NCI-H2029 treated with DMSO at 0.1 percent for 48 hours (cell line): Measurements from ENCODE around the gene CKAP5.
A peak's percentile ranks its signal among the peaks of the same experiment; 100 is the strongest.
"Not testable (repeated sequence)": the region's sequence is repeated elsewhere in the genome, so short reads cannot be mapped to it uniquely, and the experiment has no call there.

Source experiments
- DNase-seq: peaks from one replicate; lab custom pipeline; 2025; lab: John Stamatoyannopoulos, UW

The CKAP5 gene

DNA sequence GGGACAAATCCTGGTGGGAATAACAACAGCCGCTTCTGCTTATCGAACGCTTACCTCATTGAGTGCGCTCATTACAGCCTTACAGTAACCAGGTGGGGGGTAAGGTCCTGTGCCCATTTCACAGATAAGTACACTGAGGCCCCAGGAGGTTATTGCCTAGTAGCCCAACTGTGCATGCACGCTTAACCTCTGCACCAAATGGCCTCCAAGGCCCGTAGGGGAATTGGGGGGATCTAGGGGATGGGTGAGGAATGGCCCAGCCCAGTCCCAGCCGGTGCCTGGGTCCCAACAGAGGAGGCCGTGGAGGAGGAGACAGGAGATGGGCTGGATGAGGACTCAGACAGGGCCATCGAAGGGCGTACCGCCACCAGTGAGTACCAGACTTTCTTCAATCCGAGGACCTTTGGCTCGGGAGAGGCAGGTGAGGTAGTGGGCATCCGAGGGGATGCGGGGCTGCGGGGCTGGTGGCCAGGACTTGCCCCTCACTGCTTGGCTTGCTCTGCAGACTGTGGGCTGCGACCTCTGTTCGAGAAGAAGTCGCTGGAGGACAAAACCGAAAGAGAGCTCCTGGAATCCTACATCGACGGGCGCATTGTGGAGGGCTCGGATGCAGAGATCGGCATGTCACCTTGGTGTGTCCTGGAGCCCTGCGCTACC, 119.7 kb downstream of the CKAP5 start:
- no peak for DNase-seq

- no peak for DNase-seq
These were observed 120.5 kb downstream of the CKAP5 start for GRCh38 chr11:46725338-46726205.

- DNase-seq: no peak
These were observed 122.0 kb downstream of the CKAP5 start for GRCh38 chr11:46724088-46724487.

- DNase-seq: no peak
These were observed 122.8 kb downstream of the CKAP5 start for GRCh38 chr11:46723359-46723680.

DNA sequence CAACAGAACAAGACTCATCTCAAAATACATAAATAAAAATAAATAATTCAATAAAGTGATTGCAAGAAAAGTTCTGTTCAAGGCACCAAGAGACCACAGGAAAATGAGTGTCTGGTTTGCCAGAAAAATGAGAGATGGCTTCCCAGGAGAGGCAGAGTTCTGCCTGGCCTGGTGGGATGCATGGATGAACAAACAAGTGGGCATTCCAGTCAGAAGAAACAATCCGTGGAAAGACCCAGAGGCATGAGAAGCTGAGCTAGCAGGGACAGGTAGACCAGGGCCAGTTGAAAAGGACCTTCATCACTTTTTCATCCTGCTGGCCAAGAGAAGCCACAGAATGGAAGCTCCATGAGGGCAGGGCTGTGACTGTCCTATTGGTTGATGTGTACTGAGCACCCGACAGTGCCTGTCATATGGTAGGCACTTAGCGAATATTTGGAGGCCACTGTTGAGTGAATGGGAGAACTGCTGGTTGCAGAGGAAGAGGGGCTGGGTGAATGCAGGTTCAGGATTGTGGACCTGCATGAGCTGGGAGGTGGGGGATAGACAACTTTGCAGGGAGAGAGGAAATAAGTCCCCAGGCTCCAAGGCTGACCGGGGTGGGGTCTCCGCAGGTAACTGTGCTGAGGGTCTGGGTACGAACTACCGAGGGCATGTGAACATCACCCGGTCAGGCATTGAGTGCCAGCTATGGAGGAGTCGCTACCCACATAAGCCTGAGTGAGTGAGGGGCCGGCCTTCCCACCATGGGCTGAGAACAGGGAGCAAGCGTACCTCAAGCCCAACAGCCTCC, 123.3 kb downstream of the CKAP5 start:
- DNase-seq: no peak

- DNase-seq: no peak
These were observed 124.8 kb downstream of the CKAP5 start for GRCh38 chr11:46721286-46721685.

DNA sequence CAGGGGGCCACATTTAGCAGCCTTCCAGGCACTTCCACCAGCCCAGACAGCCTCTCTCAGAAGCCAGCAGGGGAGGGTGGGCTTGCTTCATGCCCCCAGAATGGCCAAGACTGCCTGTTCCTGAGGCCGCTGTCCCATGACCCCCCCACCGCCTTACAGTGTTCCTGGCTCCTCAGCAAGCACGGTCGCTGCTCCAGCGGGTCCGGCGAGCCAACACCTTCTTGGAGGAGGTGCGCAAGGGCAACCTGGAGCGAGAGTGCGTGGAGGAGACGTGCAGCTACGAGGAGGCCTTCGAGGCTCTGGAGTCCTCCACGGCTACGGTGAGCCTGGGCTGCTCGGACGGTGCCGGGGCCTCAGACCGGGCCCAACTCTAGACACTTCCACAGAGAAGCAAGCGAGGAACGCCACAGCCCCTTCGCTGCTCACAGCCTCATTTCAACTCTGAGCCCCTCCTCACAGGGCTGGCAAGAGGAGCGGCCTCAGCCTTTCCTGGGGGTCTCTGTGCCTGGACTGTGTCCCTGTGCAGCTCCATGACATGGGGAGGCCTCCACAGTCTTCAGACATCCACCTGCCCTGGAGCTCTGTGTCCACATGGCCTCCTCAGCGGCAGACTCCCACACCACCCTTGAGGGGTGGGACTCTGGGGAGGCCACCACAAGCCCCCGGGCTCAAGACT, 126.4 kb downstream of the CKAP5 start:
- DNase-seq: no peak

DNA sequence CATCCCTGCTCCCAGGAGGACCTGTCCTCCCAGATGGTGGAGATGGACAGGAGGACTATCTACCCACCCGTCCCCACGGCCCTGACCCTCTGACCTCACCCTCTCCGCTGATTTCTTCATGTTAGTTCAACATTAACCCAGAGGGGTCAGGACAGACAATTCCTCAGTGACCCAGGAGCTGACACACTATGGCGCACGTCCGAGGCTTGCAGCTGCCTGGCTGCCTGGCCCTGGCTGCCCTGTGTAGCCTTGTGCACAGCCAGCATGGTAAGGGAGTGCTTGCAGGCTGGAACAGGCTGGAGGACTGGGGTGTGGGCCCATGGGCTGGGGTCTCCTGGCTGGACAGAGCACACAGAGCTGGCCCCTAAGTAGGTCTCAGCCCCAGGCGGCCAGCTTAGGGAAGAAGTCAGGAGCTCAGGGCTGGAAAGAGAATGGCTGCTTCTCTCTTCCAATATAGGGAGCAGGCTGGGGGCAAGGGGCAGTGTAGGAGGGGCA, 127.0 kb downstream of the CKAP5 start, which contains the start of gene F2:
Gene F2, plus strand, starts transcription at position 166 of the 495 bp plus-strand sequence. Its CDS starts 23 bp downstream, at position 189.
- no peak for DNase-seq

GRCh38 chr11:46718155-46719019, 127.7 kb downstream of the CKAP5 start:
- peak; percentile 88 for DNase-seq

DNA sequence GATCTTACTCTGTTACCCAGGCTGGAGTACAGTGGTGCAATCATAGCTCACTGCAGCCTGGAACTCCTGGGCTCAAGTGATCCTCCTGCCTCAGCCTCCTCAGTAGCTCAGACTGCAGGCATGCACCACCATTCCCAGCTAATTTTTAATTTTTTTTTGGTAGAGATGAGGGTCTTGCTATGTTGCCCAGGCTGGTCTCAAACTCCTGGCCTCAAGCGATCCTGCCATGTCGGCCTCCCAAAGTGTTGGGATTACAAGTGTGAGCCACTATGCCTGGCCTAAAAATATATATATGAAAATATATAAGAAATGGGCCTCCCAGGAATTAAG, 128.3 kb downstream of the CKAP5 start:
- not testable (repeated sequence) for DNase-seq

DNA sequence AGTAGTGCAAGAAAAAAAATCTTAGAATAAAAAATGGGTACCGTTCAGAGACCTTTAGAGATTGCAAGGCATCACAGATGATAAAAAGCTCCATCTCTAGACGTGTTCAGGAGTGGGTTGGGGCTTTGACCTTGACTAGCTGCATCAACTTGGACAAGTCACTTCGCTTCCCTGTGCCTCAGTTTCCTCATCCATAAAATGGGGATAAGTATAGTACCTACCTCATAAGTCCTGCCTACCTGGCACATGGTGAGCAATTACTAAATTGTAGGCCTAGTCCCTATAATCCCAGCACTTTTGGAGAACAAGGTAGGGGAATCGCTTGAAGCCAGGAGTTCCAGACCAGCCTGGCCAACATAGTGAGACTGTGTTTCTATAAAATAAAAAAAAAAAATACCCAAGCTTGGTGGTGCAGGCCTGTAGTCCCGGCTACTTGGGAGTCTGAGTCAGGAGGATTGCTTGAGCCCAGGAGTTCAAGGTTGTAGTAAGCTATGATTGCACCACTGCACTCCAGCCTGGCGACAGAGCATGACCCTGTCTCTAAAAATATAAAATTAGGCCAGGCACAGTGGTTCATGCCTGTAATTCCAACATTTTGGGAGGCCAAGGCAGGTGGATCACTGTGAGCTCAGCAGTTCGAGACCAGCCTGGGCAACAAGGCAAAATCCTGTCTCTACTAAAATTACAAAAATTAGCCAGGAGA, 133.1 kb downstream of the CKAP5 start:
- no peak for DNase-seq

GRCh38 chr11:46711303-46711702, 134.8 kb downstream of the CKAP5 start:
- no peak for DNase-seq

- no peak for DNase-seq
These were observed 135.2 kb downstream of the CKAP5 start for GRCh38 chr11:46710821-46711269.

DNA sequence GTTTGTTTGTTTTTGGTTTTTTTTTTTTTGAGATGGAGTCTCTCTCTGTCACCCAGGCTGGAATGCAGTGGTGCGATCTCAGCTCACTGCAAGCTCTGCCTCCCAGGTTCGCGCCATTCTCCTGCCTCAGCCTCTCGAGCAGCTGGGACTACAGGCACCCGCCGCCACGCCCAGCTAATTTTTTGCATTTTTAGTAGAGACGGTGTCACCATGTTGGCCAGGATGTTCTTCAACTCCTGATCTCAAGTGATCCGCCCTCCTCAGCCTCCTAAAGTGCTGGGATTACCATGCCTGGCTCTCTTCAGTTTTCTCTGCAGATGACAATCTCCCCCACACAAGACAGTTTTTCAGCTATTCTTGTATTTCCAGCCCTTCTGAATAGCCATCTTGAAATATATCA, 136.7 kb downstream of the CKAP5 start:
- not testable (repeated sequence) for DNase-seq

DNA sequence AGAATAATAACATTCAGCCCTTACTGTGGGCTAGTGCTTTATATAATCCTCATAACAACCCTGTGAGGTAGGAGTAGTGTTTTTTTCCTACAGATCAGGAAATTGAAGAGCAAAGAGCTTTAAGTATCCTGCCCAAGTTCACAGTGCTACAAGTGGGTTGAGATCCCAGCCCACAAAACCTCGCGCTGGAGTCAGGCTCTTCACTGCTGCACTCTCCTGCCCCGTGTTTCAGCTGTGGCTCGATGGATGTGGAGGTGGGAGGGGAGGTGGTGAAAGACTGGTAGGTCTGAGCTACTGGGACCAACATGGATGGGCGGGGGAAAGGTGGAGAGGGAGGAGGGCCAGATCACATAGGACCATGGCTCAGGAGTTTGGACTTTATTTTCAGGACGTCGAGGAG, 139.2 kb downstream of the CKAP5 start:
- DNase-seq: no peak

- no peak for DNase-seq
These were observed 140.9 kb downstream of the CKAP5 start for GRCh38 chr11:46705070-46705688.

- no peak for DNase-seq
These were observed 144.9 kb downstream of the CKAP5 start for GRCh38 chr11:46701078-46701654.

- DNase-seq: peak; percentile 95
These were observed 145.6 kb downstream of the CKAP5 start, which contains the start of the genes ARHGAP1 and ZNF408 for GRCh38 chr11:46700241-46701077. TSS of gene ARHGAP1 (minus strand) at chr11:46700619. CDS start at chr11:46696107, 4,512 bp downstream. TSS of gene ZNF408 (plus strand) at chr11:46701031. CDS start at chr11:46701048, 17 bp downstream.
